Measurements from ENCODE around the gene PLGRKT. TPM values are rescaled to one million over a fixed set of nuclear protein-coding genes. Genes with fewer than 3 reads are reported as not detected.

The PLGRKT gene
- total and polyA plus RNA-seq, 10 donors: 12.8 to 27.9 (median 18.3) TPM

- no peaks in the 10 kb centered on the region for H3K27me3 ChIP-seq (replicated peaks in 1 of 7)
- H3K4me1 ChIP-seq: peaks cover 3 to 43% (median 22%) of the 10 kb centered on the region in 6 donors
- DNase-seq: no peak
- TF ChIP-seq POLR2A (IDR thresholded peaks at IDR 0.05): no peak
- TF ChIP-seq POLR2AphosphoS5 (IDR thresholded peaks at IDR 0.05): no peak
- peak overlapping the region in 6 of 8 donors; percentile 1 to 87 (median 72) for H3K27ac ChIP-seq
- H3K4me3 ChIP-seq: no peak overlapping the region
- 35 to 69% (median 55%) methylated on average over 1 of the region's 1 CpG for WGBS, 5 donors
- intact Hi-C loops (cut with DNase I; ENCODE audit: low total_unique reads): no loop called here
- no peaks in the 10 kb centered on the region for H3K9me3 ChIP-seq
- H3K36me3 ChIP-seq: peaks cover 0 to 75% (median 30%) of the 10 kb centered on the region in 6 donors
Measured at GRCh38 chr9:5460157-5460556, 22.4 kb upstream of the PLGRKT start.

- WGBS, 5 donors: 55 to 65% (median 59%) methylated on average over 4 of the region's 4 CpGs
- Histone ChIP-seq H3K27me3 (replicated peaks in 1 of 7) (no peaks in the 10 kb centered on the region), H3K27ac (peak overlapping the region in 6 of 8 donors; percentile 8 to 87 (median 72)), H3K4me1 (peaks cover 10 to 47% (median 30%) of the 10 kb centered on the region in 6 donors), H3K4me3 (no peak overlapping the region), H3K9me3 (no peaks in the 10 kb centered on the region), H3K36me3 (peaks cover 0 to 67% (median 25%) of the 10 kb centered on the region in 6 donors)
- intact Hi-C loops (cut with DNase I; ENCODE audit: low total_unique reads): no loop called here
- TF ChIP-seq CTCF (IDR thresholded peaks at IDR 0.05 in 8 of 11, conservative IDR thresholded peaks at IDR 0.05 in 3 of 11) (no peak), POLR2AphosphoS5 (IDR thresholded peaks at IDR 0.05) (peak in 1 of 3 donors; percentile 40)
- DNase-seq: no peak
Measured at GRCh38 chr9:5459289-5459829, 21.6 kb upstream of the PLGRKT start.

GRCh38 chr9:5455181-5455580, 17.5 kb upstream of the PLGRKT start:
- 33 to 64% (median 51%) methylated on average over 2 of the region's 2 CpGs for WGBS, 5 donors
- H3K4me1 ChIP-seq: peaks cover 10 to 80% (median 58%) of the 10 kb centered on the region in 6 donors
- peak overlapping the region in 5 of 8 donors; percentile 24 to 94 (median 90) for H3K27ac ChIP-seq
- no peak for DNase-seq
- no peaks in the 10 kb centered on the region for H3K9me3 ChIP-seq
- peaks cover 0 to 42% (median 11%) of the 10 kb centered on the region in 6 donors for H3K36me3 ChIP-seq
- intact Hi-C loops (cut with DNase I; ENCODE audit: low total_unique reads): no loop called here
- peak overlapping the region in 1 of 8 donors; percentile 7 for H3K4me3 ChIP-seq
- no peaks in the 10 kb centered on the region for H3K27me3 ChIP-seq (replicated peaks in 1 of 7)
- no peak for TF ChIP-seq CTCF (IDR thresholded peaks at IDR 0.05 in 8 of 11, conservative IDR thresholded peaks at IDR 0.05 in 3 of 11)
- TF ChIP-seq POLR2A (IDR thresholded peaks at IDR 0.05): no peak
- no peak for TF ChIP-seq POLR2AphosphoS5 (IDR thresholded peaks at IDR 0.05)

- H3K27me3 ChIP-seq (replicated peaks in 1 of 7): no peaks in the 10 kb centered on the region
- peaks cover 0 to 27% (median 9%) of the 10 kb centered on the region in 6 donors for H3K36me3 ChIP-seq
- no peak for TF ChIP-seq POLR2AphosphoS5 (IDR thresholded peaks at IDR 0.05)
- no peak for TF ChIP-seq CTCF (IDR thresholded peaks at IDR 0.05 in 8 of 11, conservative IDR thresholded peaks at IDR 0.05 in 3 of 11)
- TF ChIP-seq POLR2A (IDR thresholded peaks at IDR 0.05): no peak
- intact Hi-C loops (cut with DNase I; ENCODE audit: low total_unique reads): no loop called here
- 36 to 71% (median 59%) methylated on average over 2 of the region's 2 CpGs for WGBS, 5 donors
- H3K27ac ChIP-seq: peak overlapping the region in 5 of 8 donors; percentile 24 to 94 (median 90)
- DNase-seq: no peak
- peak overlapping the region in 2 of 8 donors; percentile 1 to 74 for H3K4me3 ChIP-seq
- peaks cover 16 to 77% (median 54%) of the 10 kb centered on the region in 6 donors for H3K4me1 ChIP-seq
- H3K9me3 ChIP-seq: no peaks in the 10 kb centered on the region
Measured at GRCh38 chr9:5453673-5454072, 15.9 kb upstream of the PLGRKT start.
